GM23248 (cell line): ENCODE results near the gene RTL10.

Experiments used
- EZH2 ChIP-seq: fragments of 200-600 bp; sonication (generic); IDR thresholded peaks from 2 replicates; pipeline ENCODE4 v1.6.1; 2018; ENCODE audit warnings: antibody characterized with exemption, mild to moderate bottlenecking; ENCODE audit not compliant: insufficient read depth, poor library complexity, severe bottlenecking
- EZH2phosphoT487 ChIP-seq: fragments of 200-600 bp; sonication (generic); IDR thresholded peaks from 2 replicates; pipeline ENCODE4 v1.6.1; 2018; ENCODE audit warnings: antibody characterized with exemption, moderate library complexity, mild to moderate bottlenecking, low read depth; ENCODE audit not compliant: insufficient read depth

GRCh38 chr22:19868333-19868732 is 13.7 kb upstream of the RTL10 start:
- TF ChIP-seq EZH2 (no peak), EZH2phosphoT487 (no peak)
